Ovary (tissue), 3 donors: ENCODE data around the gene NDFIP1.

Experiments used
- CTCF ChIP-seq, 3 donors: fragments of 450-650 bp in 2 of 3; fragments of 200-600 bp in 1 of 3; IDR thresholded peaks; one replicate each; pipeline versions ENCODE4 v1.5.1 to v1.8.0; 2016 to 2022; ENCODE audit warnings: antibody characterized with exemption in 3 of 3, mild to moderate bottlenecking in 1 of 3
- POLR2A ChIP-seq: fragments of 450-650 bp; IDR thresholded peaks from one replicate; pipeline ENCODE4 v1.6.1; 2017; ENCODE audit warnings: antibody characterized with exemption, mild to moderate bottlenecking, moderate library complexity
- donor health status: DM: no; HTN: no; CAD: no.

- TF ChIP-seq CTCF (IDR thresholded peaks at IDR 0.05) (no peak), POLR2A (no peak)
Measured at GRCh38 chr5:142197781-142198180, 89.2 kb downstream of the NDFIP1 start.
